NCI-H2196 treated with DMSO at 0.1 percent for 48 hours (cell line): ENCODE results near the gene ATF7.
A peak's percentile ranks its signal among the peaks of the same experiment; 100 is the strongest.

ENCODE experiments used
- DNase-seq: peaks from one replicate; lab custom pipeline; 2025; ENCODE audit not compliant: unreplicated experiment; lab: John Stamatoyannopoulos, UW

Gene ATF7

DNA sequence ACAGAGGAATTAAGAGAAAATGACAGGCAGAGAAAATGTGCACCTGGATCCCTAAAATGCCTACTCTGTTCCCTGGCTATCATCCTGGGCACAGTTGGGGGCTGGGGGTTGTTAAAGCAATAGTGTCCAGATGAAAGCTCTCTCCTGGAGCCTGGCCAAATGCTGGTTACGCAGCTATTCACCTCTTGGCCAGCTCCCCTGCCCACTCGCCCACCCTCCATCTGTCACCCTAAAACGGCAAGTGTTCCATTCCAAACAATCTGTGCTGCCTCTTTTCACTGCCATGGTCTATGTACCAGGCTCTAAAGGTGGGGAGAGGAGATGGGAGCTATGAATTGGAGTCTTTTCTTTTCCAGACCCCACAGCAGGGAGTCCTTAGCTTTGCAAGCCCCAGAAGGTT lies 94.2 kb downstream of the ATF7 start:
- no peak for DNase-seq

DNA sequence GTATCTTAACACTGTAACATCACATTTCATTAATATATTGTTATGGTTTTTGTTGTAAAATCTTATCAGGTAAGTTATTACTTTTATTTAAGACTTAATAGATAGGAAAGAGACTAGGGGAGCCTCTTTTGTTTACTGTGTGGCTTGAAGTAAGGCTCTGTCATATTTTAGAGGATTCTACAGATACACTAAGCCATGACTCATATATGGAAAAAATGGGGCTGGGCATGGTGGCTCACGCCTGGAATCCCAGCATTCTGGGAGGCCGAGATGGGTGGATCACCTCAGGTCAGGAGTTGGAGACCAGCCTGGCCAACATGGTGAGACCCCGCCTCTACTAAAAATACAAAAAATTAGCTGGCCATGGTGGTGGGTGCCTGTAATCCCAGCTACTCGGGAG lies 95.3 kb downstream of the ATF7 start:
- DNase-seq = no peak

DNA sequence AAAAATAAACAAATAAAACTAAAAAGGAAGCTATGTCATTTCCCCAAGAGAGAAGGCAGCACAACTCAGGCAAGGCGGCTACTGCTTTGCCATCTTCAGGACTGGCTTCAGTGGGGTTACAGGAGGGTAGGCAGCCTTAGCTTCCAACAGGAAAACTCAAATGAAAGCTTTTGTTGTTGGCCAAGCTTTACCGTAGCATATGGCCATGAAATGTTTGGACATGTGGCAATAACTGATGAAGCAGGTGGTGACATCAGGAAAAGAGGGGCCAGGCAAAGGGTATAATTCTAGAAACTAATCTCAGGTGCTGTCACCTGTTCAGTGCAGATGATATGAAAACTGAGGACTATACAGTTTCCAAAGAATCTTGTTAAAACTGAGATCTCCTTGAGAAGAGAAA lies 96.1 kb downstream of the ATF7 start:
- DNase-seq = no peak

DNA sequence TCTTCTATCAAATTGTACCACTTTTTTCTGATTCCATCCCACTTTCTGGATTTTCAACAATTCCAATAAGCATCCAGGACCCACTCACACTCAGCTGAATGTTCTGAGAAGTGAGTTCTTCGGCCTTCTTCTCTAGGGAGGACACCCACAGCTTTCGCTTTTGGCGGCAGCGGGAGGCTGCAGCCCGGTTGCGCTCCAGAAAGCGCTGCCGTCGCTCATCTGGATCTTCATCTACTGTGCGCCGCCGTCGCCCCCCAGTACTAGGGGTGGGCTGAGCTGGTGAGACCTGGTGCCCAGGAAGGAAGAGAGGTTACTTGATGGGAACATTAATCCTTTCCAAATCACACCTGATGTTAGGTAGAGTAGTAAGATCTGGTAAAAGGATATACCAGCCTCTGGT lies 101.7 kb downstream of the ATF7 start:
- DNase-seq = no peak

GRCh38 chr12:53523131-53523530 lies 103.1 kb downstream of the ATF7 start:
- no peak for DNase-seq

GRCh38 chr12:53518381-53518780 lies 107.8 kb downstream of the ATF7 start:
- DNase-seq = no peak

DNA sequence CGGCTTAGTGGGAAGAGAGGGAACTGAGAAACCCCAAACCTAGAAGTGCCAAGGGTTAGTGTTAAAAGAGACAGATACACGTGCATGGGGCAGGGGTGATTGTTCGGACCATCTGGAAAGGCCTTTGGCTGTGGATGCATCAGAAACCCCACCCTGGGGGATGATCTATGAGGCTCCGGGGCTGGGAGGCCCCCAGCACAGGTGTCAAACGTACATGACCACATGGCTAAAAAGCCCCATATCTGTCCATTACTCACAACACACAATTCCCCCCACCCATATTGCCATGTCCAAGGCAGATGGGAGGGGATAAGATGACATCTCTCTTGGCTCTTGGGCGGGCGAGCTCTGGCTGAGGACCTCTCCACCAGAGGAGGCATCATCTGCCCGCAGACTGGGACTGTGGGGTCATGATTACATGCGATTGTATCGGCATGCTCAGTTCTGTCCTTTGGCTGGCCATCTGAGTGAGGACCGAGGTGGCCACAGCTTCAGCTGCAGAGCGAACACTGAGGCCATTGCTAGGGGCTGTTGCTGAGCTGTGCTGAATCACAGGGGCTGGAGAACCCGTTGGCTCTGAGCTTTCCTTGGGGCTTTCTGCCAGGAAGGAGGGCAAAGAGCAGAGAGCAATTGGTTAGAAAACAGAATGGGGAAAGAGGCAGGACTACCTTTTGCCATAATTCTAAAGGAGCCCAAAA lies 109.3 kb downstream of the ATF7 start:
- DNase-seq = no peak

GRCh38 chr12:53515291-53515680 lies 110.9 kb downstream of the ATF7 start:
- DNase-seq = no peak

DNA sequence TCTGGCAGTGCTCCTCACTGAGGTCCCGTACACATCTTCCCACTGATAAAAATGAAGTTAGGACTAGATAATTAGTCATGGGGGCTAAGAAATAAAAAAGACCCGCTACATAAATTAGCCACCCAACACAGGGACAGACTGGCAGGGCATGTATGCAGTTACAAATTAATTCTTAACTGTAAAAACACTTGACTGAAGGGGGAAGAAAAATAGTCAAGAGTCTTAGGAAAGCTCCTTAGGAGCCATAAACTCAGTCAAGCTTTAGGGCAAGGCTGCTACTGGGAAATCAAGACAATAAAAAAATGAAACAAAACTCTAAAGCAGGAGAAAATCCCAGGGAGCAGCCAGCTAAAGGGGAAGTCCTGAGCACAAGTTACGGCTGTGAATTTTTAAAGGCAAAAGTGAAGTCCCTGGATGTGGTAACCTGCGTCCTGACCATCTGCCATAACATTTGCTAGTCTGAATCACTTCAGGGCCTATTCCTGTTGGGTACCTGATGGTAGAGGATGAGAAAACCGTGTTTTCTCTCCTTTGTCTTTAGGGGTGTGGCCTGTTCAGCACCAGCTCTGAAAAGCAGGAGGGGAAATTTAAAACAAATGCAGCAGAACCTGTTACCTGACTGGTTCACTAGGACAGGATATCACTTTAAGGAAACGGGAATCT lies 111.4 kb downstream of the ATF7 start:
- no peak for DNase-seq

DNA sequence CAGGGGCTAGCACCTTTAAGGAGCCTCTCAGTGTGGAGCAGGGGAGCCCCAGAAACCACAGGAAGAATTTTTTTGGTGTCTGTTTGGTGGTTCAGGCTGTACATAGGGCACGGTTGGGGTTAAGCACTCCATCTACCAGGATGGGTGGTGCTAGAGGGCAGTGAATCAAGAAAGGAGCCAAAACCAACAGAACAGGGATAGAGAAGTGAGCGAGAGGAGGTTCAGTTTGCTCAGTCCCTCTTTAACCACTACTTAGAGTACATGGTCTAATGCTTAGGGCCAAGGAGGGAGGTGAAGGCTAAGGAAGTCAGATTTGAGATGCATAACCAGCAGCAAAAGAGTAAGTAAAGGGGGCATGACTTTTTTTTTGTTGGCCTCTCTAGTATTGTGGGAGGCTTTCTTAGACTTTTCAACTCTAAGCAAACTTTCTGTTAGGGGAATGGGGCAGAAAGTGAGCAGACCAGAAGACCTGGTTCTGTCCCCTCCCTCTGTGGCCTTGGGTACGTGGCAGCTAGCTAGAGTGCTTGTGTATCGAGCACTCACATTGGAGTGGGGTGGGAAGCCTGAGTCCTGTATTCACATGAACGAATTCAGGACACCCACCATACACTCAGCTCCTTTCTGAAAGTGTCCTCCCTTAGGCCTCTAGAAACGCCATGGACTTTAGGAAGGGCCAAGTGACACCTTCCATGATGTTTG lies 112.3 kb downstream of the ATF7 start:
- DNase-seq = no peak

DNA sequence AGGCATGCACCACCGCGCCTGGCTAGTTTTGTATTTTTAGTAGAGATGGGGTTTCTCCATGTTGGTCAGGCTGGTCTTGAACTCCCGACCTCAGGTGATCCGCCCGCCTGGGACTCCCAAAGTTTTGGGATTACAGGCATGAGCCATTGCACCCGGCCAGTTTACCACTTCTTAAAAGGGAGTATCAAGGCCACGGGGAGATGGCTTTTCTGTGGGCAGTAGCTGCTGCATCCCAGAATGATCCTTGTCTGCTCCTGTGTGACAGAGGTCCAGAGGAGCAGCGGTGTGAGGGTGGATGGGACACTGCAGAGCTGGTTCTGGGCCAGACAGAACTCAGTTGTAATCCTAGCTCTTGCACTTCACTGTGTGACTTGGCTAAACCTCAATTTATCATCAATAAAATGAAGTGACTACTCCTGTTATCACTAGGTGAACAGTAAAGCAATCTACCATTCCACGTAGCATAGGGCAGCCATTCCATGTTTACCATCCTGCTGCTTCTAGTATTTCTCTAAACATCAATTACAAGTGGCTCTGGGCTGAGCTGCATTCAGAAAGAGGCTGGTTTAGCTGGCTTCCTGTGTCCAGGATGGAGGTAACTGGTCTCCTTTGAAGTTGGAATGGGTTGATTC lies 115.9 kb downstream of the ATF7 start:
- no peak for DNase-seq

- DNase-seq = peak; percentile 50
Measured at GRCh38 chr12:53508534-53509170, 117.5 kb downstream of the ATF7 start.

DNA sequence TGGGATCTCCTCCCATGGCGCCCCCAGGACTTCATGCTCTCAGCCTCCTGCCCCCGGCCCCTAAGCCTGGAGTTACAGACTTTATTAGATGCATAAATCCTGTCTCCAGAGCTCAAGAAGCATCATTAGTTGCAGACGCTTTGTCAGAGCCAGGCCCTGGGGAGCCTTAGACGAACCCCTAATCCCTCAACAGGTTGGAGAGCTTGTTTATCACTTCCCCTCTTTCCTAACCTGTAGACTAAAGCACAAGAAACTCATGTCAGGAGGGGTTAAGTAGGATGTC lies 118.6 kb downstream of the ATF7 start:
- no peak for DNase-seq

GRCh38 chr12:53506881-53507602 lies 119.1 kb downstream of the ATF7 start, which contains the start of gene NPFF:
Gene NPFF (minus strand): TSS chr12:53507484. CDS start chr12:53507474, 10 bp downstream.
- no peak for DNase-seq

GRCh38 chr12:53506450-53506785 lies 119.8 kb downstream of the ATF7 start:
- DNase-seq = no peak

GRCh38 chr12:53505555-53506449 lies 120.4 kb downstream of the ATF7 start:
- DNase-seq = no peak

DNA sequence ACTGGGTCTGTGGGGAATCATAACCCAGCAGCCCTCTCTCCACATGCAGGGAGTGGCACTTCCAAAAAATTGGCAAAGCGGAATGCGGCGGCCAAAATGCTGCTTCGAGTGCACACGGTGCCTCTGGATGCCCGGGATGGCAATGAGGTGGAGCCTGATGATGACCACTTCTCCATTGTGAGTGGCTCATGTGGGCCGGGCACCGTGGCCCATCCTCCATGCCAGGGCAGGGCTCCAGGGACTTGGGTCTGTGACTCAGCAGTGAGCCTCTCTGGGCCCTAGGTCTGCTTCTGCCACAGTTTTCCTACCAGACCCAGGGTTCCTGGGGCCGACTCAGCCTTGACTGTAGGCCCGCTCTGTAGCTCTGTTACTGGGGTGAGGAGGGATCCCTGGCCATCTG lies 121.1 kb downstream of the ATF7 start:
- DNase-seq = no peak

GRCh38 chr12:53504004-53504920 lies 121.9 kb downstream of the ATF7 start:
- no peak for DNase-seq
